Transverse colon (tissue), 4 donors: Measurements from ENCODE around the gene CMTR1. TPM values are rescaled to one million over a fixed set of nuclear protein-coding genes. Genes with fewer than 3 reads are reported as not detected.

ENCODE experiments used
- DNase-seq: peaks from one replicate; pipeline ENCODE4 v3.0.0-alpha.2; 2019
- H3K27ac ChIP-seq, 4 donors: fragments of 200-600 bp; sonication (generic); 2 replicates each; pipeline ENCODE4 v1.5.1; 2016 to 2018; ENCODE audit warnings: inconsistent platforms in 4 of 4
- H3K27me3 ChIP-seq: fragments of 200-600 bp; sonication (generic); 2 replicates; pipeline ENCODE4 v1.5.1; 2017; ENCODE audit warnings: inconsistent platforms
- H3K36me3 ChIP-seq, 4 donors: fragments of 200-600 bp; sonication (generic); 2 replicates each; pipeline ENCODE4 v1.5.1; 2017 to 2019; ENCODE audit warnings: inconsistent platforms in 4 of 4
- H3K4me1 ChIP-seq, 4 donors: fragments of 200-600 bp; sonication (generic); 2 replicates each; pipeline ENCODE4 v1.5.1; 2017 to 2020; ENCODE audit warnings: inconsistent platforms in 4 of 4
- H3K4me3 ChIP-seq, 4 donors: fragments of 200-600 bp; sonication (generic); 1 replicate in 1 of 4; 2 replicates in 3 of 4; pipeline versions ENCODE4 v1.5.1 to v1.6.1; 2017 to 2019; ENCODE audit warnings: inconsistent platforms in 4 of 4
- H3K9me3 ChIP-seq, 2 donors: fragments of 200-600 bp; sonication (generic); 2 replicates each; pipeline ENCODE4 v1.5.1; 2017 to 2019; ENCODE audit warnings: inconsistent platforms in 2 of 2
- CTCF ChIP-seq, 5 experiments: fragments of 200-600 bp in 3 of 5; fragments of 450-650 bp in 2 of 5; sonication (generic) in 3 of 5; IDR thresholded peaks; 1 replicate in 2 of 5; 2 replicates in 3 of 5; pipeline ENCODE4 v1.5.1; 2016 to 2017; ENCODE audit warnings: antibody characterized with exemption in 5 of 5, inconsistent platforms in 3 of 5, mild to moderate bottlenecking in 2 of 5, moderate library complexity in 1 of 5
- EP300 ChIP-seq: sonication (generic); formaldehyde crosslinking; IDR thresholded peaks from one replicate; pipeline ENCODE4 v1.6.1; 2017; ENCODE audit warnings: antibody characterized with exemption, low read depth
- POLR2A ChIP-seq: fragments of 450-650 bp; IDR thresholded peaks from one replicate; pipeline ENCODE4 v1.6.1; 2016; ENCODE audit warnings: antibody characterized with exemption, mild to moderate bottlenecking, moderate library complexity
- POLR2AphosphoS5 ChIP-seq, 3 donors: sonication (generic); formaldehyde crosslinking; IDR thresholded peaks; one replicate each; pipeline ENCODE4 v1.6.1; 2016; ENCODE audit warnings: antibody characterized with exemption in 3 of 3
- WGBS, 2 donors: methylation state at CpG; one replicate each; pipeline ENCODE4 v1.1.5; 2018; ENCODE audit warnings: low coverage in 1 of 2; 5-methylcytosine and 5-hydroxymethylcytosine counted together
- in situ Hi-C, 4 donors: fragments of 200-750 bp; cut with MboI; loops; one replicate each; pipeline versions ENCODE4 v1.15.0 to v1.15.1; 2017; ENCODE audit warnings: low sequenced_read_pairs in 3 of 4, low pct_ligation_motif_present in 1 of 4, low pct_unique_long_range_greater_than_20kb in 1 of 4
- intact Hi-C: fragments of 100-400 bp; cut with DNase I; formaldehyde crosslinking; loops from one replicate; pipeline ENCODE4 v1.15.1; 2023; ENCODE audit warnings: low total_unique reads
- total RNA-seq, 4 donors: library from RNA; depleted of rRNA; stranded (reverse); fragments of >200 nt; gene quantifications; one replicate each; pipeline ENCODE4 v1.1.0, GENCODE V29; 2016

The CMTR1 gene
- total RNA-seq, 4 donors from 2014 or later: 16.5 to 40.6 (median 24.9) TPM

GRCh38 chr6:37524025-37524969 is 91.3 kb downstream of the CMTR1 start:
- 61 to 75% methylated on average over 7 to 19 of the region's 19 CpGs for WGBS, 2 donors
- Histone ChIP-seq H3K4me3 (no peak overlapping the region), H3K27ac (no peak overlapping the region), H3K9me3 (no peaks in the 10 kb centered on the region), H3K27me3 (peaks cover 31% of the 10 kb centered on the region), H3K4me1 (no peaks in the 10 kb centered on the region), H3K36me3 (no peaks in the 10 kb centered on the region)
- no peak for DNase-seq
- TF ChIP-seq CTCF (IDR thresholded peaks at IDR 0.05) (no peak), EP300 (no peak), POLR2A (no peak), POLR2AphosphoS5 (IDR thresholded peaks at IDR 0.05) (no peak)
- intact Hi-C loops (loop anchor here (10.0 kb wide), 1 partner anchor 1311 kb away; no protein-coding TSS in a partner anchor), in situ Hi-C loops (no loop called here)

- no peaks in the 10 kb centered on the region for H3K36me3 ChIP-seq
- WGBS, 2 donors: 82% methylated on average over 4 of the region's 4 CpGs; no CpG with 5 or more reads in 1 of the 2 donors
- TF ChIP-seq POLR2A (no peak), EP300 (no peak), CTCF (IDR thresholded peaks at IDR 0.05) (no peak), POLR2AphosphoS5 (IDR thresholded peaks at IDR 0.05) (no peak)
- H3K9me3 ChIP-seq: no peaks in the 10 kb centered on the region
- H3K4me1 ChIP-seq: no peaks in the 10 kb centered on the region
- intact Hi-C loops: loop anchor here (10.0 kb wide), 1 partner anchor 1310 kb away; no protein-coding TSS in a partner anchor
- no peak overlapping the region for H3K27ac ChIP-seq
- no peak overlapping the region for H3K4me3 ChIP-seq
- DNase-seq: no peak
- H3K27me3 ChIP-seq: peaks cover 35% of the 10 kb centered on the region
- in situ Hi-C loops: no loop called here
These were observed 91.9 kb downstream of the CMTR1 start for GRCh38 chr6:37524970-37525318.

GRCh38 chr6:37525460-37526357 is 92.7 kb downstream of the CMTR1 start:
- 48 to 63% methylated on average over 3 to 12 of the region's 12 CpGs for WGBS, 2 donors
- no peaks in the 10 kb centered on the region for H3K4me1 ChIP-seq
- intact Hi-C loops: loop anchor here (10.0 kb wide), 1 partner anchor 1309 kb away; no protein-coding TSS in a partner anchor
- no peak for DNase-seq
- no peaks in the 10 kb centered on the region for H3K9me3 ChIP-seq
- no peaks in the 10 kb centered on the region for H3K36me3 ChIP-seq
- H3K4me3 ChIP-seq: no peak overlapping the region
- in situ Hi-C loops: no loop called here
- H3K27ac ChIP-seq: no peak overlapping the region
- TF ChIP-seq CTCF (IDR thresholded peaks at IDR 0.05) (no peak), EP300 (no peak), POLR2A (no peak), POLR2AphosphoS5 (IDR thresholded peaks at IDR 0.05) (no peak)
- peaks cover 41% of the 10 kb centered on the region for H3K27me3 ChIP-seq

GRCh38 chr6:37528541-37528940 is 95.5 kb downstream of the CMTR1 start:
- peaks cover 58% of the 10 kb centered on the region for H3K27me3 ChIP-seq

More at GRCh38 chr6:37528541-37528940, 95.5 kb downstream of the CMTR1 start:
- DNase-seq: no peak
- intact Hi-C loops: loop anchor here (10.0 kb wide), 1 partner anchor 1306 kb away; no protein-coding TSS in a partner anchor
- no peak overlapping the region for H3K27ac ChIP-seq
- H3K4me1 ChIP-seq: no peaks in the 10 kb centered on the region
- WGBS, 2 donors: 64% methylated on average over 8 of the region's 8 CpGs; no CpG with 5 or more reads in 1 of the 2 donors
- H3K36me3 ChIP-seq: no peaks in the 10 kb centered on the region
- TF ChIP-seq EP300: no peak
- in situ Hi-C loops: no loop called here
- H3K4me3 ChIP-seq: no peak overlapping the region
- H3K9me3 ChIP-seq: no peaks in the 10 kb centered on the region
